Right kidney (tissue), 1 donor: Measurements from ENCODE around the gene PARP15.

Experiments used
- DNase-seq: peaks from one replicate; pipeline ENCODE4 v3.0.0-alpha.2; 2016

Gene PARP15

GRCh38 chr3:122572940-122573412, 4.5 kb upstream of the PARP15 start:
- no peak for DNase-seq

- DNase-seq, result no peak
Observed at GRCh38 chr3:122576174-122576940, 1.1 kb upstream of the PARP15 start.

GRCh38 chr3:122578069-122578740, 755 bp downstream of the PARP15 start:
- DNase-seq, result no peak

GRCh38 chr3:122580470-122580869, 3.0 kb downstream of the PARP15 start:
- no peak for DNase-seq

GRCh38 chr3:122581622-122582021, 4.2 kb downstream of the PARP15 start:
- no peak for DNase-seq

- DNase-seq, result no peak
Observed at GRCh38 chr3:122582390-122582789, 4.9 kb downstream of the PARP15 start.

GRCh38 chr3:122586098-122586497, 8.6 kb downstream of the PARP15 start:
- no peak for DNase-seq

- no peak for DNase-seq
Observed at GRCh38 chr3:122586773-122587485, 9.5 kb downstream of the PARP15 start.

- no peak for DNase-seq
Observed at GRCh38 chr3:122587572-122587971, 10.1 kb downstream of the PARP15 start.

GRCh38 chr3:122589297-122589696, 11.8 kb downstream of the PARP15 start:
- DNase-seq, result no peak

GRCh38 chr3:122590610-122591009, 13.2 kb downstream of the PARP15 start:
- DNase-seq, result no peak

- DNase-seq, result no peak
Observed at GRCh38 chr3:122594025-122594424, 16.6 kb downstream of the PARP15 start.

- no peak for DNase-seq
Observed at GRCh38 chr3:122598151-122598550, 20.7 kb downstream of the PARP15 start.

- no peak for DNase-seq
Observed at GRCh38 chr3:122598556-122598955, 21.1 kb downstream of the PARP15 start.

- DNase-seq, result no peak
Observed at GRCh38 chr3:122602011-122602710, 24.7 kb downstream of the PARP15 start.

GRCh38 chr3:122603056-122603455, 25.6 kb downstream of the PARP15 start:
- DNase-seq, result no peak

GRCh38 chr3:122606330-122606729, 28.9 kb downstream of the PARP15 start:
- no peak for DNase-seq

GRCh38 chr3:122608916-122609315, 31.5 kb downstream of the PARP15 start:
- no peak for DNase-seq

- DNase-seq, result no peak
Observed at GRCh38 chr3:122609798-122610559, 32.5 kb downstream of the PARP15 start.

- DNase-seq, result no peak
Observed at GRCh38 chr3:122612696-122613095, 35.2 kb downstream of the PARP15 start.

GRCh38 chr3:122615303-122615702, 37.9 kb downstream of the PARP15 start:
- DNase-seq, result no peak

GRCh38 chr3:122618614-122619013, 41.2 kb downstream of the PARP15 start:
- no peak for DNase-seq
